22Rv1 (cell line): Measurements from ENCODE around the gene SPECC1.

Experiments used
- ZFX ChIP-seq: fragments of 450-650 bp; IDR thresholded peaks from 2 replicates; pipeline ENCODE4 v1.6.1; 2017; ENCODE audit warnings: antibody characterized with exemption, borderline replicate concordance
- TF ChIP-seq, protein P1 (sequence below): fragments of 450-650 bp; IDR thresholded peaks from 2 replicates; pipeline ENCODE4 v1.5.1; 2017; ENCODE audit warnings: mild to moderate bottlenecking

DNA sequence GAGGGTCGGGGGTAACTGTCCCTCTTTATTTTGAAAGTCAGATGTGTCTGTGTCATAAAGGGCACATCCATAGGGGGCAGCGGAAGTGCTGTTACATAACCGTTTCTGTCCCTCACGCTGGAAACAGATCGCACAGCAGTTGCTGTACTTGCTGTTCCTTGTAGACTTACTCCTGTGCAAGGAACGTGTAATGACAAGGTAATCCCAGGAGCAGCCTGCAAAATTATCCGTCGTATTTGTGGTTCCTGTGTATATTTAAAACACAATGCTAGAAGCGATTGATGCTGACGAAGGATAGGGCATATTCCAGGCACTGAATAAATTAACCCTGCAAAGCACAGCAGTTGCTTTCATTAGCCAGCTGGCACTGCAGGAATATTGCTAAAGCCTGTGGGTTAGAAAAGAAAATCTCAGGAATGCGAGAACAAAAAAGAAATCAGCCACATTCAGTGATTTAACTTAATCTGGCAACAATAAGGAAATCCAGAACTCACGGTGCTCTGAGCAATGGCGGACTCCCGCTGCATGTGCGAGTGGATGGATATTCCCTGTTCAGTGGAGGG lies 76.2 kb downstream of the SPECC1 start:
- TF ChIP-seq, protein P1, sequence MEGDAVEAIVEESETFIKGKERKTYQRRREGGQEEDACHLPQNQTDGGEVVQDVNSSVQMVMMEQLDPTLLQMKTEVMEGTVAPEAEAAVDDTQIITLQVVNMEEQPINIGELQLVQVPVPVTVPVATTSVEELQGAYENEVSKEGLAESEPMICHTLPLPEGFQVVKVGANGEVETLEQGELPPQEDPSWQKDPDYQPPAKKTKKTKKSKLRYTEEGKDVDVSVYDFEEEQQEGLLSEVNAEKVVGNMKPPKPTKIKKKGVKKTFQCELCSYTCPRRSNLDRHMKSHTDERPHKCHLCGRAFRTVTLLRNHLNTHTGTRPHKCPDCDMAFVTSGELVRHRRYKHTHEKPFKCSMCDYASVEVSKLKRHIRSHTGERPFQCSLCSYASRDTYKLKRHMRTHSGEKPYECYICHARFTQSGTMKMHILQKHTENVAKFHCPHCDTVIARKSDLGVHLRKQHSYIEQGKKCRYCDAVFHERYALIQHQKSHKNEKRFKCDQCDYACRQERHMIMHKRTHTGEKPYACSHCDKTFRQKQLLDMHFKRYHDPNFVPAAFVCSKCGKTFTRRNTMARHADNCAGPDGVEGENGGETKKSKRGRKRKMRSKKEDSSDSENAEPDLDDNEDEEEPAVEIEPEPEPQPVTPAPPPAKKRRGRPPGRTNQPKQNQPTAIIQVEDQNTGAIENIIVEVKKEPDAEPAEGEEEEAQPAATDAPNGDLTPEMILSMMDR, result no peak
- TF ChIP-seq ZFX, result no peak
